Activated gamma-delta T cell (primary cell): ENCODE results near the gene ROBO4.

Source experiments
- DNase-seq: peaks from one replicate; lab custom pipeline; 2025; lab: John Stamatoyannopoulos, UW

The ROBO4 gene

DNA sequence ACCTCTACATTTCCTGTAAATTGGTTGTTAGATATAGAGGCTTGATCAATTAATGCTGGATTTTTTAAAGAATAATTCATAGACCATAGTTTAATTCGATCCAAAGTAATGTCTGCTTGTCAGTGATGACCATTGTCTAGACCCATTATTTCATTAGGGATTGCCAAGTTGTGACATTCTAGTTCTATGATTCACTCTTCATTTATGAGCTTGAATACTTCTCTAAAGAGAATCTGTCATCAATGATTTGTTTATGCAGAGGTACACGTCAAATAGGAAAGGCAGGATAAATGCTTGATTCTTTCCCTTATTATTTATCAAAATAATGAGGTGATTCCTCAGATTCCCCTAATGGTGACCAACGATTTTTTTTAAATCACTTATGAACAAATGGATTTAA is 56.5 kb downstream of the ROBO4 start:
- no peak for DNase-seq

DNA sequence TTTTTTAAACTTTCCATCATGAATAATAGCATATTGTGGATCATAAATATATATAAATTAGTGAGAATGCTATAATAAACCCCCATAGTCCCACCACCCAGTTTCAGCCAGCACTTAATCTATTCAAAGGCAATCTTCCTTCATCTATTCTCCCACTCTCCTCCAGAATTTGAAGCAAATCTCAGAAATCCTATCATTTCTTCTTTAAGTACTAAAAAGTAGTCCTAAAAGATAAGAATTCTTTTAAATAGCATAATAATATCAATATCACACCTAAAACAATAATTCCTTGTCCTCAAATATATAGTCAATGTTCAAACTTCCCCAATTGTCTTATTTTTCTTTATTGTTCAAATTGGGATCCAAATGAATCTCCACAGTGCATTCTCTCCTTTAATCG is 57.0 kb downstream of the ROBO4 start:
- DNase-seq, result no peak

DNA sequence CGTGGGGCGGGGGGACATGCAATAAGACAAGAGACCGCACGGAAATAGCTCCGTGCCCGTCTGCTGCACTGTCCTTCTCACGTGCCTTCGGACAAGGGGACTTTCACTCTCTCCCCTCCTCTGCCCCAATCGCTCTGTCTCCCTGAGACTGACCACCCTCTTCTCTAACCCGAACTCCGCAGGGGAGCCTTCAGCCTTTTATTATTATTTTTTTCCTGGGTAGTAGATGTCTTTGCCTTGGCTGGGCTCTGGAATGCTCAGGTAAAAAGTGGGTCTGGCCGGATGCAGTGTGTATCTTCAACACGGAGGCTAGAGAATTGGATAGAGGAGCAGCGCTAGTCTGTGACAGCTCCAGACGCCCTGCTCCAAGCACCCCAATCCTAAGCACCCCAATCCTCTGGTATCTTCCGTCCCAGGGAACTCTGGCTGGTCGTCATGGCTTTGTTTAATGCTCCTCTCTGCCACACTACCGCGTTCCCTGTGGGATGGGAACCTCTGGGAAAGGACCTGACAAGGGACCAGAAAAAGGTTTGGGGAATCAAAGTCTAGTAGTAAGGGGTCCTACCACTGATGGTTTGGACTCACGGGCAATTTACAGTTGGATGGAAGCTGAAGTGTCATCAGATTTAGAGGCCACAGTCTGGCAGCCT is 57.6 kb downstream of the ROBO4 start:
- DNase-seq, result no peak

DNA sequence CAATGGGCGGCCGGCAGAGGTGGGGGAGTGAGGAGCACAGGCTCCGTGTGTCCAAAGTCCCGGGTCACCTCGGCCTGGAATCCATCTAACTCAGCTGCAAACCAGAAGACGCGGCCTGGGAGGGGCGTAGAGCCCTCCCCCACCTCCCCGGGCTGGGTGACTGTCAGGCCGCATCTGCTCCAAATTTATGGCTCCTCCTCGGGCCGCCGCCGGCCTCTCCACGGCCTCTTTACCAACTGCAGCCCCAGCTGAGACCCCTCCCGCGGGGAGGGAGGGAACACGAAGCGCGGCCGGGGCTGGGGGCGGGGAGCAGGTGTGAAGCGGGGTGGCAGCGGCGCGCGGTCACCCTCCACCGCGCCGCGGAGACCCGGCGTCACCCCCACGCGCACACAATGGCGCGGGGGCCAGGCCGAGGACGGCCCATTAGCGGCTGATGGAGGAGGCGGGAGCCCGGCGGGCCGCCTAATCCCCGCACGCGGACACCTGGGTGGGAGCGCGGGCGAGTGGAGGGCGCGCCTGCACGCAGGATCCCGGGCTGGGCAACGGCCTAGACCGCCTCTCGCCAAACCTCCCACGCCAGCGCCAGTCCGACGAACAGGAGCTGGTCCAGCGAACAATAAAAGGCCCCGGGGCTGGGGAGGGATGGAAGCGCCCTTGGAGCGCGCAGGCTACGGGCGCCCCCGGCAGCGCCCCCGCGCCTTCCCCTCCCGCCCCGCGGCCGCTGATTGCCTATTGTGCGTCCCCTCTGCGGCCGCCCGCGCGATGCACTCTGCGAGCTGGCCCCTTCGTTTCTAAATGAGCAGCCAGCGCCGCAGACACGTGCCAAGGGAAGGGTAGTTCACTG is 58.3 kb downstream of the ROBO4 start:
- no peak for DNase-seq

DNA sequence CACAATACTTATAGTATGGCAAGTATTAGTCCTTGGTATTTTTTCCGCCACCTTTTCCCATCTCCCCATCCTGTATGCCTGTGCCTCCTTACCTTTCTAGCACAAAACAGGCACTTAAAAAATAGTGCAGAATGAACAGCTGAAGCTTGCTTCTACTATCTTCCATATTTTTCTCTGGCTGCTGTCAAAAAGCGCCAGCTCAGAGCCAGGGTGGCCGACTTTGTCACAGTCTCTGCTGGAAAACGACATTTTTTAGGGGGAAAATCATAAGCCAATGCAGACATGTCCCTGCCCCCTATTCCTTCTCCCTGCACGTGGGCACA is 58.9 kb downstream of the ROBO4 start:
- no peak for DNase-seq

DNA sequence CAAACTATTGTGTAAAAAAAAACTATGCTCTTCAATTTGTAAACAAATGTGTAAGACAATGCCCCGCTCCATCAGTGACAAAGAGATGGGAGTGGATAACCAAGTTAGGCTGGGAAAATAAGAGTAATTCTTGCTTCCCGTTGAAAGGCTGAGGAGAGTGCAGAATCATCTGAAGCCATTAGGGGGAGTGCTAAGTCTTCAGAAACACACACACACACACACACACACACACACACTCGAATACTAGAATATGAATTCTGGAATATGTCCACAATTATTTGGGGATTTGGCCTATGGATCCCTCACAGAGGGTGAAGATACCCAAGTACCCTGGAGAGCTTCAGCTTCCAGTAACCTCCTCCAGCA is 60.2 kb downstream of the ROBO4 start:
- no peak for DNase-seq

DNA sequence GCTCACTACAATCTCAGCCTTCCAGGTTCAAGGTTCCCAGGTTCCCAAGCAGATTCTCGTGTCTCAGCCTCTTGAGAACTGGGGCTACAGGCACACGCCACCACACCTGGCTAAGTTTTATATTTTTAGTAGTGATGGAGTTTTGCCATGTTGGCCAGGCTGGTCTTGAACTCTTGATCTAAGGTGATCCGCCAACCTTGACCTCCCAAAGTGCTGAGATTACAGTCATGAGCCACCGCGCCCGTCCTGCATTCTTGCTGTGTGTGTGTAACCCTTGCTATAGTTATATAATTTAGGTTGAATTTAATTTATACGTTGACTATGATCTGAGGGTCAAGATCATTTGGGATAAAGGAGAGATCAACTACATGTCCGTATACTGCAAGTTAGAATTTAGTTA is 61.7 kb downstream of the ROBO4 start:
- DNase-seq, result no peak

DNA sequence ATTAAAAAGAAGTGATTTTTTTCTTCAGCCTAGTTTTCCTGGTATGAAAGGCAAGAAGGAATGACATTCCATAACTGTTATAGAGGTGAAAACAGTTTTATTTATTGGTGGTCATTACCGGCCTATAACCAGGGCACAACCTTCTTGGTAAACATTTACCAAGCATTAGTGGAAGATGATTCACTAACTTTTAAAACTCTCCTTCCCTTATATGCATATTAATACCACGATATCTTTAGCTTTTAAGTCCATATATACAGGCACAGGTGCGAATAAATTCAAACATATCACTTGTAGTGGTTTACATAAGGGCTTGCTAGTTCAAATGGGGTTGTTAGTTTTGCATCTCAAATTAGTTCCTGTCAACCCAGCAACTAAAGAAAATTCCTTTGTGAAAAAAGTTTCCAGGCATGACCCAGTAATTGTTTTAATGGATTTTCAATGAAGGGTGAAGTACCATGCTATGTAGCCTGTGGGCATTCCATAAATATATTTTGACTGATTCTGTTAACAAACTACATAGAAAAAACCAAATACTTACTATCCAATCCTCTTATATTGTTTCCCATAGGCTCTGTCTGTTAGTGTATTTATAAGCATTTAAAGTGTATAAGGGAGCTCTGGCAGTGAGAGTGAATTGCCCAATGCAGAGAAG is 63.0 kb downstream of the ROBO4 start:
- no peak for DNase-seq
